Epithelial cell of esophagus (primary cell): ENCODE data around the gene BBX.
"Not testable (repeated sequence)": the region's sequence is repeated elsewhere in the genome, so short reads cannot be mapped to it uniquely, and the experiment has no call there.

Experiments used
- DNase-seq: peaks from one replicate; pipeline ENCODE4 v3.0.0; 2010; ENCODE audit warnings: low read depth
- H3K4me3 ChIP-seq: 2 replicates; pipeline ENCODE4 v1.5.1; 2011; ENCODE audit warnings: mild to moderate bottlenecking, low read length, control low read depth
- CTCF ChIP-seq: IDR thresholded peaks from 2 replicates; pipeline ENCODE4 v1.5.1; 2011; ENCODE audit warnings: low read depth, mild to moderate bottlenecking, low read length, control low read depth, inconsistent platforms; ENCODE audit not compliant: insufficient read depth; ENCODE audit errors: missing control alignments

BBX gene

DNA sequence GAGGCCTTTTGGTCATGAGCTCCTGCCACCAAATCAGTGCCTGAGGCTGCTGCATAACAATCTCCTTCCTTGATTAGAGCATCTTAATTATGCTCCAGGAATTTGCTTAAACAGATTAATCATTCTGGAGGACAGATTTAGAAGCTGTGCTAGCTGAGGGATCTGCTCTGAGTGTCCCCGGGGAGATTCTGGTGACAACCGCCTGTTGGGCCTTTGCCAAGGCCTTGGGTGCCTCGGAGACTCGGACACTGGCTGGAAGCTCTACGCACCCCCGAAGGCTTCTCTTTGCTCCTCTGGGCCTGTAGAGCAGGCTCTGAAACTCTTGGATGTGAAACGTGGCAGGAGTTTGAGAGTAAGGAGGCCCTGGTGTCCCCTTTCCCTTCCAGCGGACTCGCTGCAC lies 304.0 kb downstream of the BBX start:
- no peak overlapping the region for H3K4me3 ChIP-seq
- DNase-seq: no peak
- TF ChIP-seq CTCF: no peak

DNA sequence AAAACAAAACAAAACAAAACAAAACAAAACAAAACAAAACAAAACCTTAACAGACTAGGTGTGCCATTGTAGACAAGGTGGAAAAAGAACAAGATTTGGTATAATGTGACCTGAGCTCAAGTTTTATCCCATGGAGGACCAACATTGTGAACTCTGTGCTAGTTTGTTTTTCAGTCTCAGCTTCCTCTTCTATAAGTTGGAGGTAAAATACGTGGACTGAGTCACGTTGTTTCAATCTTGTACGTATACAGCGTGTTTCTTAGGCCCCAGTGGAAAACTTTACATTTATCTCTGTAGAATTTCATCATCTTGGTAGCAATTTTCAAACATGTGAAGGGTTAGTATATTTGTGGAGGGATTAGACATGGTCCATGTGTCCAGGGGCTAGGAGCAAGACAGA lies 306.4 kb downstream of the BBX start:
- no peak for TF ChIP-seq CTCF
- H3K4me3 ChIP-seq: no peak overlapping the region

DNA sequence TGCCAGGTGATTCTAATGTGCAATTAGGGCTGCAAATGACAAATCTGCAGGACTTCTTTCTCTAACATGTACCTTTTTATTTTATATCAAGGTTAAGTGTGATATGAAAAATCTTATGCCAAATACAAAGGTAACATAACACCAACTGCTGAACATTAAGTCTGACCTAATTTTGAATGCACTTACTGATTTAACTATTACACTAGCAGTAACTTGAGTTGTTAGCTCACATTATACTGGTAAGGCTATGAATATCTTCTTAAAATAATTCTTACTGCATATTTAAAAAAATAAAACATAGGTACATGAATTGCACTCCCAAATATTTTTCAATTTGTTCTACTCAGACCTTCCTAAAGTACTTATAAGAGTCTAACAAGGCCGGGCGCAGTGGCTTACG lies 308.8 kb downstream of the BBX start:
- no peak overlapping the region for H3K4me3 ChIP-seq
- DNase-seq: no peak
- no peak for TF ChIP-seq CTCF

More for the DNA sequence above, 306.4 kb downstream of the BBX start:
- DNase-seq: no peak

- no peak overlapping the region for H3K4me3 ChIP-seq
- TF ChIP-seq CTCF: no peak
- no peak for DNase-seq
Observed at GRCh38 chr3:107833043-107833442, 310.3 kb downstream of the BBX start.

DNA sequence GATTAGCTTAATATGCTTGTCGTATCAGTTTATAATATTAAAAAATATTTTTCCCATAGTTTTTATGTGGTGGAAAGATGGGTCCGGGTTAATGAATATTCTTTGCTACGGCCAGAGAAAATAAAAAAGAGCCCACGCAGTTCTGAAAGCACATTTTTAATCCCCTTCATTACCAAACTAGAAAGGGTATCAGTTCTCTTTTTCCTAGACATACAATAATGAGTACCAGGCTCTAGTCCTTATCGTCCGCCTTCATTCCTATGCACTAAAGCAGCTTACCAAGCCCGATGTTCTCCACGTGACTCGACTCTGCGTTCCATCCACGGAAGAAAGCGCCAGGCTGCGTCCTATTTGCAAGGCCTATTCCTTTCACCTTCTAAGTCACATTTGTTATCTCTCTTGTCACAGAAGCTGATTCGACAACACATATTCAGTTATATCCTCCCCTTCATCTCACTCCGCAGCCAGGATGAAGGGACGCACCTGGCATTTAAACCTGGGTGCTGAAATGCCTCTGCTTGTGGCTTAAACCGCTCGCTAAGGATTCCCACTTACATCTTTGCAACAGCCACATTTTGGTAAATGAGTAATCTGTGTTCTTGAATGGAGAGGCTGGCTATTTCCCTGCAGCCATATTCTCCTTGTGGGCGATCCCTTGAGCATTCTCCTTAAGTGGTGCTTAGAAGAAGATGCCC lies 311.1 kb downstream of the BBX start:
- DNase-seq: no peak
- no peak for TF ChIP-seq CTCF
- H3K4me3 ChIP-seq: no peak overlapping the region

GRCh38 chr3:107835001-107835400 lies 312.2 kb downstream of the BBX start:
- peak; percentile 6 for TF ChIP-seq CTCF
- not testable (repeated sequence) for DNase-seq, H3K4me3 ChIP-seq
